HL-60 (cell line): Measurements from ENCODE around the gene LBR.

Experiments
- CTCF ChIP-seq: IDR thresholded peaks from one replicate; pipeline ENCODE4 v1.5.1; 2011; ENCODE audit warnings: low read length, control low read depth, inconsistent platforms; ENCODE audit not compliant: insufficient read depth
- REST ChIP-seq: IDR thresholded peaks from 2 replicates; pipeline ENCODE4 v1.6.1; 2012; ENCODE audit warnings: low read depth; ENCODE audit not compliant: insufficient replicate concordance

GRCh38 chr1:225476100-225476511, 48.3 kb upstream of the LBR start:
- TF ChIP-seq CTCF: no peak
- TF ChIP-seq REST: no peak
